Measurements from ENCODE around the gene CTDSP2.

- TF ChIP-seq EZH2phosphoT487 (IDR thresholded peaks at IDR 0.05; ENCODE audit: borderline replicate concordance, low read depth) (no peak), CTCF (IDR thresholded peaks at IDR 0.05) (no peak), YY1 (IDR thresholded peaks at IDR 0.05; ENCODE audit: low read depth) (no peak), POLR2AphosphoS5 (IDR thresholded peaks at IDR 0.05; ENCODE audit: low read depth, low read length) (no peak), SMC3 (IDR thresholded peaks at IDR 0.05; ENCODE audit: low read depth, low read length) (no peak), MAX (IDR thresholded peaks at IDR 0.05; ENCODE audit: low read depth) (no peak), MXI1 (IDR thresholded peaks at IDR 0.05; ENCODE audit: low read depth, low read length) (no peak), JUND (IDR thresholded peaks at IDR 0.05) (no peak), ZBTB33 (IDR thresholded peaks at IDR 0.05; ENCODE audit: borderline replicate concordance, low read depth) (no peak), RFX5 (IDR thresholded peaks at IDR 0.05; ENCODE audit: low read length) (no peak)
These were observed 22.5 kb downstream of the CTDSP2 start for GRCh38 chr12:57823908-57824640.
